Stimulated activated CD8-positive, alpha-beta memory T cell treated with anti-CD3 and anti-CD28 coated beads, Interleukin-7, amount 100 ng/mL, for 4 hours (primary cell): Measurements from ENCODE around the gene SIRT6.
"Not testable (repeated sequence)": the region's sequence is repeated elsewhere in the genome, so short reads cannot be mapped to it uniquely, and the experiment has no call there.

ENCODE experiments used
- DNase-seq, 2 donors: peaks; one replicate each; pipeline ENCODE4 v3.0.0-alpha.2; 2020; ENCODE audit warnings: low read depth in 2 of 2

The SIRT6 gene

DNA sequence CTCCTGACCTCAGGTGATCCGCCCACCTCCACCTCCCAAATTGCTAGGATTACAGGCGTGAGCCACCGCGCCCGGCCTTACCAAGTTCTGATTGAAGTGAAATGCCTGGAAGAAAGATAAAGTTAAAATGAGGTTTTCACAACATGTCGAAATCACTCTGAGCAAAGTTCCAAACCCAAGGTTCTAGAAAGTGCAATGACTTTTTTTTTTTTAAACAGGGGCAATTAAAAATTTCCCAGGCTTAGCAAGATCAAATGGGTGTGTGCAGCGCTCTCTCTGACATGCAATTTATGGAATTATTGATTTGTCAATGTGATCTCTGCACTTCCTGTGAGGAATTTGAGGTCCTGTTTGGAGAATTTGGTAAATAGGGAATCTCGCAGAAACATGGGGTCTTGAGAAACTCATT lies 45.7 kb downstream of the SIRT6 start:
- no peak for DNase-seq

DNA sequence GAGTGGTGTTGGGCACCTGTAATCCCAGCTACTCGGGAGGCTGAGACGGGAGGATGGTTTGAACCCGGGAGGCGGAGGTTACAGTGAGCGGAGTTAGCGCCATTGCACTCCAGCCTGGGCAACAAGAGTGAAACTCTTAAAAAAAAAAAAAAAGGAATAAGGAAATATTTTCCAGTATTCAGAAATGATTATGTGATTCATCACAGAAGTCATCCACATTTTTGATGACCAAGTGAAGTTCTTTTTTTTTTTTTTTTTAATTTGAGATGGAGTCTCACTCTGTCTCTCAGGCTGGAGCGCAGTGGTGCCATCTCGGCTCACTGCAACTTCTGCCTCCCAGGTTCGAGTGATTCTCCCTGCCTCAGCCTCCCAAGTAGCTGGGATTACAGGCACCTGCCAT lies 47.0 kb downstream of the SIRT6 start:
- DNase-seq = not testable (repeated sequence)

DNA sequence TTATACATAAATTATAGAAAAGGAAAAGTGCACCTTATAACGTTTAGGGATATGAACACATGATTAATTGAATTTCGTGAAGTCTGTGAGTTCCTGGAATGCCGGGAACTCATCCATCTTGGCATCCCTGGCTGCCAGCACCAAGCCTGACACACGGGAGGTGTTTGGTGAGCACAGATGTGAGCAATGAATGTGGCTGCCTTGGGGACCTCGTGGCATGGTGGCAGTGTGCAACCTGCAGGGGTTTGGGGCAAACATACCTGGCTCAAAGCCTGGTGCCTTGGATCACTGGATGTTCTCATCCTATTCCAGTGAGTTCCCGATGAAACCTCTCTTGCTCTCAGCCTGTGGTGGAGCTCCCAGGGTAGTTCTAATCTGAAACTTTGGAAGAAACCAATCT lies 48.0 kb downstream of the SIRT6 start:
- DNase-seq = no peak

DNA sequence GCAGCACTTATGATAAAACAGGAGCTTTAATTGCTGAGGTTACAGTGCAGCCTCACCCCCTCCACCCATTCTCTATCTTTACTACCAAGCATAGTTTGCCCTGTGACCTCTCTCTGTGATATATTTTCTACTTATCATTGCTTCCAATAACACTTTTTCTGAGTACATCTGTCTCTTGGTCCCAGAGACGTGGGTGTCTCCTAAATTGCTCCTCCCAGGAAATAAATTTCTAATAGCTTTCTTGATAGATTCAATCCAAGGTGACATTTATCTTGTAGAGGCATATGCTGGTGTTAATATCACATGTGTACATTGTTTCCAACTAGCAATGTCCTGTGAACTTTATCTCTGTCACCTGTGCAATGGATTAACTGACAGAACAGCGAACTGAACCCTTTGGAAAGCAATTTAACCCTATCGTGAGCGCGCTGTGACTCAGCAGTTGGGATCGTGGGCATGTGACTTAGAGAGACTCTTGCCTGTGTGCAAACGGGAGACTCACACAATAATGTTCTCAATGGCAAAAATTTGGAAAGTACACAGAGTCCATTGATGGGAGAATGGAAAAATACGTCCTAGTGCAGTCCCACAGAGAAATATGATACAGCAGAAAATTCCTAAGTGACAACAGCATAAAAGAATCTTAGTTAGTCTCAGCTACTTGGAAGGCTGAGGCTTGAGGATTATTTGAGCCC lies 51.5 kb downstream of the SIRT6 start:
- no peak for DNase-seq

DNA sequence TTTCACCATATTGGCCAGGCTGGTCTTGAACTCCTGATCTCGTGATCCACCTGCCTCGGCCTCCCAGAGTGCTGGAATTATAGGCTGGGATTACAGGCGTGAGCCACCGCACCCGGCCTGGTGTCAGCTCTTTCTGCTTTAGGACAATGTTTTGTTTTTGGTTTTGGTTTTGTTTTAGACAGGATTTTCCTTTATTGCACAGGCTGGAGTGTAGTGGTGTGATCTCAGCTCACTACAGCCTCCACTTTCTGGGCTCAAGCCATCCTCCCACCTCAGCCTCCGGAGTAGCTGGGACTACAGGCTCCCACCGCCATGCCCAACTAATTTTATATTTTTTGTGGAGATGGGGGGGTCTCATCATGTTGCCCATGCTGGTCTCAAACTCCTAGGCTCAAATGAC lies 53.3 kb downstream of the SIRT6 start:
- DNase-seq = not testable (repeated sequence)

DNA sequence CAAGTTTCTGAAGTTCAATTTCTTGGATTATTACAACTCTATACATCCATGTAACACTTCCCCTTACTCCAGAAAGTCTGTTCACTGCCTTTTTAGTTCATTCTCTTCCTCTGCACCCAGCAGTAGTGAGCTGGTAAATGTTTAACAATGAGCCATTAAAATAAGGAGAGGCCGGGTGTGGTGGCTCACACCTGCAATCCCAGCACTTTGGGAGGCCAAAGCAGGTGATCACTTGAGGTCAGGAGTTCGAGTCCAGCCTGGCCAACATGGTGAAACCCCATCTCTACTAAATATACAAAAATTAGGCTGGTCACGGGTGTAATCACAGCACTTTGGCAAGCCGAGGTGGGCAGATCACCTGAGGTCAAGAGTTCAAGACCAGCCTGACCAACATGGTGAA lies 55.0 kb downstream of the SIRT6 start:
- not testable (repeated sequence) for DNase-seq

DNA sequence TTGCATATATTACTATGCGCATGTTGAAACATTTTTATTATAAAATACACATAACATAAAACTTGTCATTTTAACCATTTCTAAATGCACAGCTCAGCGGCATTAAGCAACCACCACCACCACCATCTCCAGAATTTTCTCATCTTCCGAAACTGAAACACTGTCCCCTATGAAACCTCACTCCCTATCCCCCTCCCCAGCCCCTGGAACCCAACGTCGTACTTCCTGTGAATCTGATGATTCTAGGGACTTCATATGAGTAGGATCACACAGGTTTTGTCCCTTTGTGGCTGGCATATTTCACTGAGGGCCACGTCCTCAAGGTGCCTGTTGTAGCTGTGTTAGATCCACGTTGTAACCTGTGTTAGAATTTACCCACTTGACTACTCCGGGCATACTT lies 57.7 kb downstream of the SIRT6 start:
- no peak for DNase-seq
